ENCODE measurements around the gene SETD1A. TPM values are rescaled to one million over a fixed set of nuclear protein-coding genes. Genes with fewer than 3 reads are reported as not detected.

The SETD1A gene
- total and polyA plus RNA-seq, 2 of the 8 experiments (the other 6 are each of a cell fraction or from before 2014, with no cell fraction given): 4.8 to 29.0 TPM

- TF ChIP-seq, protein P1, sequence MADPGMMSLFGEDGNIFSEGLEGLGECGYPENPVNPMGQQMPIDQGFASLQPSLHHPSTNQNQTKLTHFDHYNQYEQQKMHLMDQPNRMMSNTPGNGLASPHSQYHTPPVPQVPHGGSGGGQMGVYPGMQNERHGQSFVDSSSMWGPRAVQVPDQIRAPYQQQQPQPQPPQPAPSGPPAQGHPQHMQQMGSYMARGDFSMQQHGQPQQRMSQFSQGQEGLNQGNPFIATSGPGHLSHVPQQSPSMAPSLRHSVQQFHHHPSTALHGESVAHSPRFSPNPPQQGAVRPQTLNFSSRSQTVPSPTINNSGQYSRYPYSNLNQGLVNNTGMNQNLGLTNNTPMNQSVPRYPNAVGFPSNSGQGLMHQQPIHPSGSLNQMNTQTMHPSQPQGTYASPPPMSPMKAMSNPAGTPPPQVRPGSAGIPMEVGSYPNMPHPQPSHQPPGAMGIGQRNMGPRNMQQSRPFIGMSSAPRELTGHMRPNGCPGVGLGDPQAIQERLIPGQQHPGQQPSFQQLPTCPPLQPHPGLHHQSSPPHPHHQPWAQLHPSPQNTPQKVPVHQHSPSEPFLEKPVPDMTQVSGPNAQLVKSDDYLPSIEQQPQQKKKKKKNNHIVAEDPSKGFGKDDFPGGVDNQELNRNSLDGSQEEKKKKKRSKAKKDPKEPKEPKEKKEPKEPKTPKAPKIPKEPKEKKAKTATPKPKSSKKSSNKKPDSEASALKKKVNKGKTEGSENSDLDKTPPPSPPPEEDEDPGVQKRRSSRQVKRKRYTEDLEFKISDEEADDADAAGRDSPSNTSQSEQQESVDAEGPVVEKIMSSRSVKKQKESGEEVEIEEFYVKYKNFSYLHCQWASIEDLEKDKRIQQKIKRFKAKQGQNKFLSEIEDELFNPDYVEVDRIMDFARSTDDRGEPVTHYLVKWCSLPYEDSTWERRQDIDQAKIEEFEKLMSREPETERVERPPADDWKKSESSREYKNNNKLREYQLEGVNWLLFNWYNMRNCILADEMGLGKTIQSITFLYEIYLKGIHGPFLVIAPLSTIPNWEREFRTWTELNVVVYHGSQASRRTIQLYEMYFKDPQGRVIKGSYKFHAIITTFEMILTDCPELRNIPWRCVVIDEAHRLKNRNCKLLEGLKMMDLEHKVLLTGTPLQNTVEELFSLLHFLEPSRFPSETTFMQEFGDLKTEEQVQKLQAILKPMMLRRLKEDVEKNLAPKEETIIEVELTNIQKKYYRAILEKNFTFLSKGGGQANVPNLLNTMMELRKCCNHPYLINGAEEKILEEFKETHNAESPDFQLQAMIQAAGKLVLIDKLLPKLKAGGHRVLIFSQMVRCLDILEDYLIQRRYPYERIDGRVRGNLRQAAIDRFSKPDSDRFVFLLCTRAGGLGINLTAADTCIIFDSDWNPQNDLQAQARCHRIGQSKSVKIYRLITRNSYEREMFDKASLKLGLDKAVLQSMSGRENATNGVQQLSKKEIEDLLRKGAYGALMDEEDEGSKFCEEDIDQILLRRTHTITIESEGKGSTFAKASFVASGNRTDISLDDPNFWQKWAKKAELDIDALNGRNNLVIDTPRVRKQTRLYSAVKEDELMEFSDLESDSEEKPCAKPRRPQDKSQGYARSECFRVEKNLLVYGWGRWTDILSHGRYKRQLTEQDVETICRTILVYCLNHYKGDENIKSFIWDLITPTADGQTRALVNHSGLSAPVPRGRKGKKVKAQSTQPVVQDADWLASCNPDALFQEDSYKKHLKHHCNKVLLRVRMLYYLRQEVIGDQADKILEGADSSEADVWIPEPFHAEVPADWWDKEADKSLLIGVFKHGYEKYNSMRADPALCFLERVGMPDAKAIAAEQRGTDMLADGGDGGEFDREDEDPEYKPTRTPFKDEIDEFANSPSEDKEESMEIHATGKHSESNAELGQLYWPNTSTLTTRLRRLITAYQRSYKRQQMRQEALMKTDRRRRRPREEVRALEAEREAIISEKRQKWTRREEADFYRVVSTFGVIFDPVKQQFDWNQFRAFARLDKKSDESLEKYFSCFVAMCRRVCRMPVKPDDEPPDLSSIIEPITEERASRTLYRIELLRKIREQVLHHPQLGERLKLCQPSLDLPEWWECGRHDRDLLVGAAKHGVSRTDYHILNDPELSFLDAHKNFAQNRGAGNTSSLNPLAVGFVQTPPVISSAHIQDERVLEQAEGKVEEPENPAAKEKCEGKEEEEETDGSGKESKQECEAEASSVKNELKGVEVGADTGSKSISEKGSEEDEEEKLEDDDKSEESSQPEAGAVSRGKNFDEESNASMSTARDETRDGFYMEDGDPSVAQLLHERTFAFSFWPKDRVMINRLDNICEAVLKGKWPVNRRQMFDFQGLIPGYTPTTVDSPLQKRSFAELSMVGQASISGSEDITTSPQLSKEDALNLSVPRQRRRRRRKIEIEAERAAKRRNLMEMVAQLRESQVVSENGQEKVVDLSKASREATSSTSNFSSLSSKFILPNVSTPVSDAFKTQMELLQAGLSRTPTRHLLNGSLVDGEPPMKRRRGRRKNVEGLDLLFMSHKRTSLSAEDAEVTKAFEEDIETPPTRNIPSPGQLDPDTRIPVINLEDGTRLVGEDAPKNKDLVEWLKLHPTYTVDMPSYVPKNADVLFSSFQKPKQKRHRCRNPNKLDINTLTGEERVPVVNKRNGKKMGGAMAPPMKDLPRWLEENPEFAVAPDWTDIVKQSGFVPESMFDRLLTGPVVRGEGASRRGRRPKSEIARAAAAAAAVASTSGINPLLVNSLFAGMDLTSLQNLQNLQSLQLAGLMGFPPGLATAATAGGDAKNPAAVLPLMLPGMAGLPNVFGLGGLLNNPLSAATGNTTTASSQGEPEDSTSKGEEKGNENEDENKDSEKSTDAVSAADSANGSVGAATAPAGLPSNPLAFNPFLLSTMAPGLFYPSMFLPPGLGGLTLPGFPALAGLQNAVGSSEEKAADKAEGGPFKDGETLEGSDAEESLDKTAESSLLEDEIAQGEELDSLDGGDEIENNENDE (IDR thresholded peaks at IDR 0.05; ENCODE audit: insufficient replicate concordance, low read length): no peak
- no peak for TF ChIP-seq EP300 (IDR thresholded peaks at IDR 0.05; ENCODE audit: borderline replicate concordance in 1 of 2, low read depth in 2 of 2, low read length in 2 of 2)
- TF ChIP-seq TCF12 (IDR thresholded peaks at IDR 0.05; ENCODE audit: low read depth, low read length): no peak
- TF ChIP-seq MAX (IDR thresholded peaks at IDR 0.05): no peak
- TF ChIP-seq, protein P2, sequence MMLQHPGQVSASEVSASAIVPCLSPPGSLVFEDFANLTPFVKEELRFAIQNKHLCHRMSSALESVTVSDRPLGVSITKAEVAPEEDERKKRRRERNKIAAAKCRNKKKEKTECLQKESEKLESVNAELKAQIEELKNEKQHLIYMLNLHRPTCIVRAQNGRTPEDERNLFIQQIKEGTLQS (IDR thresholded peaks at IDR 0.05; ENCODE audit: insufficient read depth, low read depth, low read length): no peak
These were observed 27.4 kb upstream of the SETD1A start (continued) for GRCh38 chr16:30930160-30930571.

Measured in H1 (cell line).